Measurements from ENCODE around the gene SMIM5.

The SMIM5 gene

GRCh38 chr17:75680431-75680830 is 47.2 kb downstream of the SMIM5 start:
- Histone ChIP-seq H2BK120ac (ENCODE audit: insufficient read depth, low read length, poor library complexity) (peak overlapping the region; percentile 53), H3K79me2 (ENCODE audit: control insufficient read depth, insufficient read depth, low read length, poor library complexity) (peaks cover 9% of the 10 kb centered on the region), H4K91ac (ENCODE audit: low read depth, low read length) (peak overlapping the region; percentile 72), H3K36me3 (ENCODE audit: control insufficient read depth in 1 of 2, insufficient read depth in 2 of 2, low read length in 2 of 2) (peaks cover 12 to 14% of the 10 kb centered on the region in 2 experiments), H2BK12ac (ENCODE audit: low read length) (peak overlapping the region; percentile 80), H3K4me2 (ENCODE audit: low read length) (no peak overlapping the region), H3K4me1 (ENCODE audit: control insufficient read depth in 1 of 2, insufficient read depth in 2 of 2, low read length in 2 of 2) (peaks cover 23 to 36% of the 10 kb centered on the region in 2 experiments), H3K14ac (ENCODE audit: low read length) (peak overlapping the region; percentile 54), H3K79me1 (ENCODE audit: low read length) (peaks cover 15% of the 10 kb centered on the region), H3K9me3 (ENCODE audit: insufficient read depth, low read depth, low read length) (no peaks in the 10 kb centered on the region), H3K23ac (ENCODE audit: low read length) (no peak overlapping the region), H3K27me3 (ENCODE audit: insufficient read depth, low read length) (no peaks in the 10 kb centered on the region), H3K9ac (ENCODE audit: low read length) (no peak overlapping the region), H2BK5ac (ENCODE audit: low read depth, low read length, poor library complexity) (peak overlapping the region; percentile 38), H2AFZ (ENCODE audit: insufficient read depth, low read length, poor library complexity) (no peak overlapping the region), H3K4ac (ENCODE audit: low read depth, low read length) (peak overlapping the region; percentile 25), H3K27ac (ENCODE audit: low read depth, low read length) (peak overlapping the region; percentile 69), H3K18ac (ENCODE audit: low read length) (peak overlapping the region; percentile 80), H4K8ac (ENCODE audit: low read depth, low read length) (peak overlapping the region; percentile 59), H3K4me3 (ENCODE audit: low read depth, low read length) (no peak overlapping the region), H2AK5ac (ENCODE audit: low read length) (peak overlapping the region; percentile 63), H4K12ac (ENCODE audit: low read depth, low read length) (no peak overlapping the region)
- peak; percentile 89 to 92 for DNase-seq
- no CpG with 5 or more reads among the region's 10 CpGs for WGBS (ENCODE audit: extremely low coverage, insufficient coverage, insufficient read length)

- Histone ChIP-seq H3K9ac (ENCODE audit: low read length) (no peak overlapping the region), H3K18ac (ENCODE audit: low read length) (no peak overlapping the region), H2BK12ac (ENCODE audit: low read length) (no peak overlapping the region), H4K8ac (ENCODE audit: low read depth, low read length) (no peak overlapping the region), H3K79me2 (ENCODE audit: control insufficient read depth, insufficient read depth, low read length, poor library complexity) (peaks cover 12% of the 10 kb centered on the region), H2AK5ac (ENCODE audit: low read length) (no peak overlapping the region), H4K91ac (ENCODE audit: low read depth, low read length) (peak overlapping the region; percentile 32), H3K4me3 (ENCODE audit: low read depth, low read length) (no peak overlapping the region), H3K79me1 (ENCODE audit: low read length) (peaks cover 15% of the 10 kb centered on the region), H3K27ac (ENCODE audit: low read depth, low read length) (peak overlapping the region; percentile 69), H3K4me1 (ENCODE audit: control insufficient read depth in 1 of 2, insufficient read depth in 2 of 2, low read length in 2 of 2) (peaks cover 25 to 39% of the 10 kb centered on the region in 2 experiments), H2BK5ac (ENCODE audit: low read depth, low read length, poor library complexity) (peak overlapping the region; percentile 52), H3K36me3 (ENCODE audit: control insufficient read depth in 1 of 2, insufficient read depth in 2 of 2, low read length in 2 of 2) (peaks cover 10 to 12% of the 10 kb centered on the region in 2 experiments), H3K4me2 (ENCODE audit: low read length) (no peak overlapping the region), H3K9me3 (ENCODE audit: insufficient read depth, low read depth, low read length) (no peaks in the 10 kb centered on the region), H3K23ac (ENCODE audit: low read length) (no peak overlapping the region), H4K12ac (ENCODE audit: low read depth, low read length) (no peak overlapping the region), H2AFZ (ENCODE audit: insufficient read depth, low read length, poor library complexity) (no peak overlapping the region), H2BK120ac (ENCODE audit: insufficient read depth, low read length, poor library complexity) (no peak overlapping the region), H3K14ac (ENCODE audit: low read length) (no peak overlapping the region), H3K4ac (ENCODE audit: low read depth, low read length) (no peak overlapping the region), H3K27me3 (ENCODE audit: insufficient read depth, low read length) (no peaks in the 10 kb centered on the region)
- peak; percentile 27 to 40 for DNase-seq
- WGBS (ENCODE audit: extremely low coverage, insufficient coverage, insufficient read length), result no CpG with 5 or more reads among the region's 3 CpGs
Observed at GRCh38 chr17:75681289-75681688, 48.1 kb downstream of the SMIM5 start.

- Histone ChIP-seq H4K8ac (ENCODE audit: low read depth, low read length) (no peak overlapping the region), H3K9ac (ENCODE audit: low read length) (no peak overlapping the region), H3K27ac (ENCODE audit: low read depth, low read length) (no peak overlapping the region), H2BK12ac (ENCODE audit: low read length) (no peak overlapping the region), H3K9me3 (ENCODE audit: insufficient read depth, low read depth, low read length) (no peaks in the 10 kb centered on the region), H3K79me2 (ENCODE audit: control insufficient read depth, insufficient read depth, low read length, poor library complexity) (peaks cover 20% of the 10 kb centered on the region), H3K4me3 (ENCODE audit: low read depth, low read length) (no peak overlapping the region), H3K4me1 (ENCODE audit: control insufficient read depth in 1 of 2, insufficient read depth in 2 of 2, low read length in 2 of 2) (peaks cover 36 to 47% of the 10 kb centered on the region in 2 experiments), H2AK5ac (ENCODE audit: low read length) (no peak overlapping the region), H3K36me3 (ENCODE audit: control insufficient read depth in 1 of 2, insufficient read depth in 2 of 2, low read length in 2 of 2) (peaks cover 9 to 11% of the 10 kb centered on the region in 2 experiments), H3K14ac (ENCODE audit: low read length) (peak overlapping the region; percentile 26), H3K18ac (ENCODE audit: low read length) (no peak overlapping the region), H2BK5ac (ENCODE audit: low read depth, low read length, poor library complexity) (peak overlapping the region; percentile 10), H3K79me1 (ENCODE audit: low read length) (peaks cover 23% of the 10 kb centered on the region), H3K4me2 (ENCODE audit: low read length) (no peak overlapping the region), H3K4ac (ENCODE audit: low read depth, low read length) (peak overlapping the region; percentile 60), H4K91ac (ENCODE audit: low read depth, low read length) (peak overlapping the region; percentile 27), H3K23ac (ENCODE audit: low read length) (no peak overlapping the region), H4K12ac (ENCODE audit: low read depth, low read length) (no peak overlapping the region), H2AFZ (ENCODE audit: insufficient read depth, low read length, poor library complexity) (no peak overlapping the region), H3K27me3 (ENCODE audit: insufficient read depth, low read length) (no peaks in the 10 kb centered on the region), H2BK120ac (ENCODE audit: insufficient read depth, low read length, poor library complexity) (no peak overlapping the region)
- no CpG with 5 or more reads among the region's 4 CpGs for WGBS (ENCODE audit: extremely low coverage, insufficient coverage, insufficient read length)
- no peak for DNase-seq
Observed at GRCh38 chr17:75683583-75683982, 50.3 kb downstream of the SMIM5 start.

- Histone ChIP-seq H3K23ac (ENCODE audit: low read length) (no peak overlapping the region), H4K8ac (ENCODE audit: low read depth, low read length) (no peak overlapping the region), H2BK120ac (ENCODE audit: insufficient read depth, low read length, poor library complexity) (peak overlapping the region; percentile 34), H3K9me3 (ENCODE audit: insufficient read depth, low read depth, low read length) (no peaks in the 10 kb centered on the region), H3K9ac (ENCODE audit: low read length) (no peak overlapping the region), H3K4me1 (ENCODE audit: control insufficient read depth in 1 of 2, insufficient read depth in 2 of 2, low read length in 2 of 2) (peaks cover 41 to 51% of the 10 kb centered on the region in 2 experiments), H3K27ac (ENCODE audit: low read depth, low read length) (peak overlapping the region; percentile 63), H3K27me3 (ENCODE audit: insufficient read depth, low read length) (no peaks in the 10 kb centered on the region), H2BK5ac (ENCODE audit: low read depth, low read length, poor library complexity) (peak overlapping the region; percentile 42), H4K91ac (ENCODE audit: low read depth, low read length) (peak overlapping the region; percentile 46), H3K4ac (ENCODE audit: low read depth, low read length) (peak overlapping the region; percentile 53), H3K14ac (ENCODE audit: low read length) (peak overlapping the region; percentile 33), H3K79me2 (ENCODE audit: control insufficient read depth, insufficient read depth, low read length, poor library complexity) (peaks cover 23% of the 10 kb centered on the region), H3K18ac (ENCODE audit: low read length) (peak overlapping the region; percentile 22), H3K79me1 (ENCODE audit: low read length) (peaks cover 26% of the 10 kb centered on the region), H2AFZ (ENCODE audit: insufficient read depth, low read length, poor library complexity) (no peak overlapping the region), H3K36me3 (ENCODE audit: control insufficient read depth in 1 of 2, insufficient read depth in 2 of 2, low read length in 2 of 2) (peaks cover 7 to 10% of the 10 kb centered on the region in 2 experiments), H4K12ac (ENCODE audit: low read depth, low read length) (no peak overlapping the region), H2AK5ac (ENCODE audit: low read length) (no peak overlapping the region), H3K4me3 (ENCODE audit: low read depth, low read length) (no peak overlapping the region), H3K4me2 (ENCODE audit: low read length) (no peak overlapping the region), H2BK12ac (ENCODE audit: low read length) (peak overlapping the region; percentile 25)
- peak in 1 of 2 donors; percentile 30 for DNase-seq
- WGBS (ENCODE audit: extremely low coverage, insufficient coverage, insufficient read length), result no CpG with 5 or more reads among the region's 5 CpGs
Observed at GRCh38 chr17:75684249-75684648, 51.0 kb downstream of the SMIM5 start.

Measured in trophoblast cell (in vitro differentiated cells and primary cell).